Tibial artery (tissue), 4 donors: ENCODE data around the gene KSR1.

Source experiments
- DNase-seq, 2 donors: peaks; one replicate each; pipeline ENCODE4 v3.0.0-alpha.2; 2019
- H3K27ac ChIP-seq, 2 donors: fragments of 200-600 bp; sonication (generic) in 1 of 2; 1 replicate in 1 of 2; 2 replicates in 1 of 2; pipeline ENCODE4 v1.5.1; 2018 to 2019; ENCODE audit warnings: mild to moderate bottlenecking in 1 of 2
- H3K27me3 ChIP-seq, 2 donors: fragments of 200-600 bp; sonication (generic) in 1 of 2; one replicate each; pipeline versions ENCODE4 v1.5.1 to v1.6.0; 2016 to 2019
- H3K36me3 ChIP-seq, 3 donors: fragments of 200-600 bp; sonication (generic) in 2 of 3; one replicate each; pipeline ENCODE4 v1.5.1; 2016 to 2019; ENCODE audit warnings: mild to moderate bottlenecking in 2 of 3
- H3K4me1 ChIP-seq, 4 donors: fragments of 200-600 bp; sonication (generic) in 2 of 4; 1 replicate in 3 of 4; 2 replicates in 1 of 4; pipeline ENCODE4 v1.5.1; 2016 to 2019
- H3K4me3 ChIP-seq, 2 donors: fragments of 200-600 bp; sonication (generic) in 1 of 2; 1 replicate in 1 of 2; 2 replicates in 1 of 2; pipeline ENCODE4 v1.5.1; 2018 to 2019; ENCODE audit warnings: mild to moderate bottlenecking in 2 of 2
- H3K9me3 ChIP-seq, 3 donors: fragments of 200-600 bp; sonication (generic) in 1 of 3; one replicate each; pipeline ENCODE4 v1.5.1; 2016 to 2019
- intact Hi-C: fragments of 100-400 bp; cut with DNase I; formaldehyde crosslinking; loops from one replicate; pipeline ENCODE4 v1.15.0; 2023; ENCODE audit warnings: low total_unique reads
- TF ChIP-seq, protein P1 (sequence below), 2 experiments: fragments of 200-600 bp in 1 of 2; fragments of 450-650 bp in 1 of 2; IDR thresholded peaks; one replicate each; pipeline ENCODE4 v1.5.1; 2017 to 2019; ENCODE audit warnings: antibody characterized with exemption in 2 of 2, mild to moderate bottlenecking in 1 of 2, moderate library complexity in 1 of 2

Gene KSR1

DNA sequence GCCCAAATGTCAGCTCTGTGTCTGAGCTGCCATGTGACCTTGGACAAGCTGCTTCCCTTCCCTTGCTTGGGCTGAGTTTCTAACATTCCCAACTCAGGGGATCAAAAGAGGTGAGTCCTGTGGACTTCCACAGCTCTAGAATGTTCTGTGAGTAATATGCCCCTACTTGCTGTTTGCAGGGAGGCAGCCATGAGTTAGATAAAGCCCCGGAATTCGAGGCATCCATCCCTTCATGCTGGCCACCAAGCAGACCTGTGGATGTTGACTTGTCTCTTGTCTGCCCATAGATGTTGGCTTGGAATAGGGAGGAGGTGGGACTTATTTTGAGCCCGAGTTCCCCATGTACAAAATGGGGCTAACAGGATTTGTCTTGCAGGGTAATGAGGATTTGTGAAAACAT, 36.2 kb downstream of the KSR1 start:
- DNase-seq: no peak
- Histone ChIP-seq H3K4me1 (peaks cover 0 to 48% (median 29%) of the 10 kb centered on the region in 4 donors), H3K9me3 (no peaks in the 10 kb centered on the region), H3K27ac (no peak overlapping the region), H3K4me3 (no peak overlapping the region), H3K27me3 (no peaks in the 10 kb centered on the region), H3K36me3 (no peaks in the 10 kb centered on the region)
- intact Hi-C loops: loop anchor here (5.0 to 10.0 kb wide), 3 partner anchors 35 to 248 kb away; partner anchors contain the start of gene KSR1
- TF ChIP-seq, protein P1, sequence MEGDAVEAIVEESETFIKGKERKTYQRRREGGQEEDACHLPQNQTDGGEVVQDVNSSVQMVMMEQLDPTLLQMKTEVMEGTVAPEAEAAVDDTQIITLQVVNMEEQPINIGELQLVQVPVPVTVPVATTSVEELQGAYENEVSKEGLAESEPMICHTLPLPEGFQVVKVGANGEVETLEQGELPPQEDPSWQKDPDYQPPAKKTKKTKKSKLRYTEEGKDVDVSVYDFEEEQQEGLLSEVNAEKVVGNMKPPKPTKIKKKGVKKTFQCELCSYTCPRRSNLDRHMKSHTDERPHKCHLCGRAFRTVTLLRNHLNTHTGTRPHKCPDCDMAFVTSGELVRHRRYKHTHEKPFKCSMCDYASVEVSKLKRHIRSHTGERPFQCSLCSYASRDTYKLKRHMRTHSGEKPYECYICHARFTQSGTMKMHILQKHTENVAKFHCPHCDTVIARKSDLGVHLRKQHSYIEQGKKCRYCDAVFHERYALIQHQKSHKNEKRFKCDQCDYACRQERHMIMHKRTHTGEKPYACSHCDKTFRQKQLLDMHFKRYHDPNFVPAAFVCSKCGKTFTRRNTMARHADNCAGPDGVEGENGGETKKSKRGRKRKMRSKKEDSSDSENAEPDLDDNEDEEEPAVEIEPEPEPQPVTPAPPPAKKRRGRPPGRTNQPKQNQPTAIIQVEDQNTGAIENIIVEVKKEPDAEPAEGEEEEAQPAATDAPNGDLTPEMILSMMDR (IDR thresholded peaks at IDR 0.05): no peak

DNA sequence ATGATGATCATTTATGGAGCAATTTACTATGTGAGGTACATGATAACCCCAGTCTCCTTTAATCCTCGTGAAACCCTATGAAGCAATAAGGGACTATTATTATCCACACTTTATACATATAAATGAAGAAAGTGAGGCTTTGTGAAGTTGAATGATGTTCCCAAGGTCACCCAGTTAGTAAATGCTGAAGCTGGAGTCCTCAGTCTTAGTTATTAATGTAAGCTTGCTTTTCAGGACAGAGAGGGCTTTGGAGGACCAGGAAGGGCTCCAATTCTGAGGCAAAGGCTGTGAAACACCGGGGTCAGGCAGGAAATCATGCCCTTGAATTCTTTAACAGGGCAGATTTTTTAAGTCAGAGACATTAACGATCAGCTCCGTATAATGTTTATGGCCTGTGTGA, 36.8 kb downstream of the KSR1 start:
- no peaks in the 10 kb centered on the region for H3K27me3 ChIP-seq
- H3K4me1 ChIP-seq: peaks cover 0 to 48% (median 29%) of the 10 kb centered on the region in 4 donors
- DNase-seq: no peak
- no peak overlapping the region for H3K4me3 ChIP-seq
- TF ChIP-seq, protein P1 (IDR thresholded peaks at IDR 0.05): no peak
- H3K9me3 ChIP-seq: no peaks in the 10 kb centered on the region
- H3K27ac ChIP-seq: peak overlapping the region; percentile 82 to 89
- intact Hi-C loops: loop anchor here (5.0 to 10.0 kb wide), 3 partner anchors 36 to 248 kb away; partner anchors contain the start of gene KSR1
- no peaks in the 10 kb centered on the region for H3K36me3 ChIP-seq

DNA sequence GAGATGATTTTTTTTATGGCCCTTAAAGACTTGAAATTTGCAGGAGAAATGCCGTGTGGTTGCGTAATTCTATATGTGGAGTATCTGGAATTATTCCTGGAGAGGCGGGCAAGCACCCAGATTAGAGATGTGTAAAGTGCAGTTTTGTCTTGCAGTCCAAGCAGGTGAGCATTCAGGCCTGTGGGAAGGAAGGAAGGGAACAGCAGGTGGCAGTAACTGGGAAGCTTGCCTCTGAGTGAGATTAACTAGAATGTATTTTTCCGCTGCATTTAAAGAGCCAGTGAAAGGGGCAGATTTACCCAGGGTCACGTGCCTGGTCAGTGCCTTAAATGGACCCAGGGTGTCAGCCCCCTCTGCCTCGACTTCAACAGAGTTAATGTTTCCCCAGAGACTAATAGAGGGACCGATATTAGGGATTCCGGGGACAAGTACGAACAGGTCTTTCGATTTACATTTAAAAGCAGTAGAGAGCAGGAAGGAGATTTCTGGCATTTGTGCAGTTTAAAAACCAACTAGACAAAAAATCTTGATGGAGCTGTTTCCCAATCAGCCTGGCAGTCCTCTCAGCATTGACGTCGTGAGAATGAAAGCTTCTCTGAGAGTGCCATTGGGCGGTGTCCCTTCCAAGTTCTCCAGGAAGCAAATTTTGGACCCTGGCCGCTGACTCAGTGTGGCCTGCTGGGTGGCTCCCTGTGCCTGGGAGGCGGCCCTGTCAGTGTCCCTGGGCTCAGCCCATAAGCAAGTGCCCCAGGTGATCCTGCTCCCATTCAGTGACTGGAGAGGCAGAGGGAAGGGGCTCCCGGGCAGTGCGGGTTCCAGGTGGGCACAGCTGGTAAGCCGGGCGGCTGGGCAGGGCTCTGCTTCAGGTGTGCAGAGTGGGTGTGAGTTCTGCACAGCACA, 38.2 kb downstream of the KSR1 start:
- no peaks in the 10 kb centered on the region for H3K36me3 ChIP-seq
- no peaks in the 10 kb centered on the region for H3K27me3 ChIP-seq
- intact Hi-C loops: loop anchor here (2.0 to 10.0 kb wide), 5 partner anchors 37 to 250 kb away; partner anchors contain the start of gene KSR1
- no peaks in the 10 kb centered on the region for H3K9me3 ChIP-seq
- peak overlapping the region; percentile 82 to 89 for H3K27ac ChIP-seq
- TF ChIP-seq, protein P1 (IDR thresholded peaks at IDR 0.05): peak; percentile 54 to 60
- peak overlapping the region; percentile 19 to 29 for H3K4me3 ChIP-seq
- peaks cover 0 to 37% (median 20%) of the 10 kb centered on the region in 4 donors for H3K4me1 ChIP-seq
- peak; percentile 92 to 96 for DNase-seq

DNA sequence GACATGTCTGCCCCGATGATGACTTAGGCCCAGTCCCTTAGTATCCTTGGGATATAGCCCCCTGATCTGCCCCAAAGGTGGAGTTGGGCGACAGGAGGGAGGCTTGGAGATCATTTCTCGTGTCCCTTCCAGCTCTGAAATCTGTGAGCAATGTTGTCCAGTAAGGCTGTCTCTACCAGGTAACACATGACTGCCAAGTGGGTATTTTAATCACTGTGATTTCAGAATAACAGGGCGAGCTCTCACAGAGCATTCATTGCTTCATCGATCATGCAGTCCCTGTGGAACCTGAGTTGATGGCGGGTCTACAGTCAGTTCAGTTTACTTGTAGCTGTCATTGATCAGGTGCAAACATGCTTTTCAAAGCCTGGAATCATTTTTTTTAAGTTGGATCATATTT, 39.2 kb downstream of the KSR1 start:
- Histone ChIP-seq H3K4me3 (no peak overlapping the region), H3K36me3 (no peaks in the 10 kb centered on the region), H3K9me3 (no peaks in the 10 kb centered on the region), H3K27ac (peak overlapping the region; percentile 82 to 89), H3K27me3 (no peaks in the 10 kb centered on the region), H3K4me1 (peaks cover 0 to 33% (median 19%) of the 10 kb centered on the region in 4 donors)
- intact Hi-C loops: loop anchor here (2.0 to 10.0 kb wide), 4 partner anchors 37 to 251 kb away; no protein-coding TSS in a partner anchor
- TF ChIP-seq, protein P1 (IDR thresholded peaks at IDR 0.05): no peak
- DNase-seq: no peak

DNA sequence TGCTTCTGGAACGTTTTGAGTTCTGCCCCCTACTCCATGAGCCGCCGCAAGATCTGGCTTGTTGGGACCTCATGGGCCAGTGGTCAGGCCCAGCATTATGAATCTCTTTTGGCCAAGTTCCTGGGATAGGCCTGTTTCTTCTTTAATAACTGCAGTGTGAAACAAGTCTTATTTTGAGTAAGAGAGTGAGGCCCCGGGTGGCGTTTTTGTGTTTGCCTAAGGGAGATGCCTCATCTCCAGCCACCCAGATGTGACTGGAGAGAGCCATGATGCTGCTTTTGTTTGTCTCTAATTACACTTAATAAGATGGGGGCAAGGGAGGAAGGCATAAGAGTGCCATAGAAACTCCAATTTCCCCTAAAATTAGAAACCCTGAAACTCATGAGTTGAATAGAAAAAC, 39.8 kb downstream of the KSR1 start:
- intact Hi-C loops: loop anchor here (5.0 to 10.0 kb wide), 3 partner anchors 36 to 251 kb away; no protein-coding TSS in a partner anchor
- no peak overlapping the region for H3K4me3 ChIP-seq

More for the DNA sequence above, 39.8 kb downstream of the KSR1 start:
- Histone ChIP-seq H3K27me3 (no peaks in the 10 kb centered on the region), H3K27ac (peak overlapping the region; percentile 82 to 89), H3K36me3 (no peaks in the 10 kb centered on the region), H3K4me1 (peaks cover 0 to 33% (median 19%) of the 10 kb centered on the region in 4 donors), H3K9me3 (no peaks in the 10 kb centered on the region)
- no peak for DNase-seq
- TF ChIP-seq, protein P1 (IDR thresholded peaks at IDR 0.05): no peak
